HepG2 (cell line): ENCODE data around the gene LSM12. TPM values are rescaled to one million over a fixed set of nuclear protein-coding genes. Genes with fewer than 3 reads are reported as not detected.

Experiments used
- ARNT ChIP-seq: fragments of 450-650 bp; IDR thresholded peaks from 2 replicates; pipeline ENCODE4 v1.6.1; 2017
- BORCS8-MEF2B ChIP-seq: sonication (generic); formaldehyde crosslinking; IDR thresholded peaks from 2 replicates; pipeline ENCODE4 v1.8.0; 2022; ENCODE audit warnings: mild to moderate bottlenecking, missing genetic modification reagents
- CBX5 ChIP-seq: sonication (generic); formaldehyde crosslinking; IDR thresholded peaks from 2 replicates; pipeline ENCODE4 v1.4.0; 2020; ENCODE audit warnings: missing genetic modification reagents, borderline replicate concordance
- DMTF1 ChIP-seq: sonication (generic); formaldehyde crosslinking; IDR thresholded peaks from 2 replicates; pipeline ENCODE4 v1.4.0; 2020; ENCODE audit warnings: mild to moderate bottlenecking, missing genetic modification reagents
- ETV6 ChIP-seq: sonication (generic); formaldehyde crosslinking; conservative IDR thresholded peaks from 2 replicates; pipeline ENCODE4 v1.4.0; 2020; ENCODE audit warnings: missing genetic modification reagents
- GTF3A ChIP-seq: sonication (generic); formaldehyde crosslinking; conservative IDR thresholded peaks from 2 replicates; pipeline ENCODE4 v1.4.0; 2020; ENCODE audit warnings: mild to moderate bottlenecking, missing genetic modification reagents
- MEF2D ChIP-seq: sonication (generic); formaldehyde crosslinking; IDR thresholded peaks from 2 replicates; pipeline ENCODE4 v1.5.1; 2020; ENCODE audit warnings: mild to moderate bottlenecking, missing genetic modification reagents
- NONO ChIP-seq, 2 experiments: fragments of 450-650 bp in 1 of 2; sonication (generic) in 1 of 2; formaldehyde crosslinking in 1 of 2; IDR thresholded peaks in 1 of 2; conservative IDR thresholded peaks in 1 of 2; 2 replicates each; pipeline versions ENCODE4 v1.6.1 to v1.8.0; 2017 to 2022; ENCODE audit warnings: mild to moderate bottlenecking in 1 of 2, missing genetic modification reagents in 1 of 2, moderate library complexity in 1 of 2
- PHF5A ChIP-seq: IDR thresholded peaks from one replicate; pipeline ENCODE4 v1.6.1; 2018; ENCODE audit warnings: low read depth, missing genetic modification reagents; ENCODE audit not compliant: unreplicated experiment
- PHF8 ChIP-seq: sonication (generic); formaldehyde crosslinking; IDR thresholded peaks from 2 replicates; pipeline ENCODE4 v1.5.0; 2020; ENCODE audit warnings: missing genetic modification reagents
- RNF219 ChIP-seq: sonication (generic); formaldehyde crosslinking; IDR thresholded peaks from 2 replicates; pipeline ENCODE4 v1.5.0; 2020; ENCODE audit warnings: mild to moderate bottlenecking, missing genetic modification reagents
- SIX1 ChIP-seq: sonication (generic); formaldehyde crosslinking; IDR thresholded peaks from 2 replicates; pipeline ENCODE4 v1.4.0; 2020; ENCODE audit warnings: missing genetic modification reagents, borderline replicate concordance
- SNAPC2 ChIP-seq: sonication (generic); formaldehyde crosslinking; IDR thresholded peaks from 2 replicates; pipeline ENCODE4 v1.8.1; 2022; ENCODE audit warnings: mild to moderate bottlenecking, missing genetic modification reagents
- SP2 ChIP-seq: sonication (generic); formaldehyde crosslinking; IDR thresholded peaks from 2 replicates; pipeline ENCODE4 v1.5.1; 2020; ENCODE audit warnings: mild to moderate bottlenecking, missing genetic modification reagents
- ZMAT5 ChIP-seq: sonication (generic); formaldehyde crosslinking; IDR thresholded peaks from 2 replicates; pipeline ENCODE4 v1.5.0; 2020; ENCODE audit warnings: mild to moderate bottlenecking, low read depth, missing genetic modification reagents, borderline replicate concordance
- ZMYM2 ChIP-seq: sonication (generic); formaldehyde crosslinking; IDR thresholded peaks from 2 replicates; pipeline ENCODE4 v1.8.0; 2022; ENCODE audit warnings: mild to moderate bottlenecking, missing genetic modification reagents
- ZNF331 ChIP-seq: sonication (generic); formaldehyde crosslinking; IDR thresholded peaks from 2 replicates; pipeline ENCODE4 v1.4.0; 2020; ENCODE audit warnings: missing genetic modification reagents
- ZNF362 ChIP-seq: sonication (generic); formaldehyde crosslinking; IDR thresholded peaks from 2 replicates; pipeline ENCODE4 v1.4.0; 2020; ENCODE audit warnings: missing genetic modification reagents, mild to moderate bottlenecking, borderline replicate concordance
- ZNF501 ChIP-seq: sonication (generic); formaldehyde crosslinking; IDR thresholded peaks from 2 replicates; pipeline ENCODE4 v1.5.1; 2020; ENCODE audit warnings: mild to moderate bottlenecking, moderate library complexity, missing genetic modification reagents
- ZNF510 ChIP-seq: sonication (generic); formaldehyde crosslinking; IDR thresholded peaks from 2 replicates; pipeline ENCODE4 v1.4.0; 2020; ENCODE audit warnings: low read depth, mild to moderate bottlenecking, missing genetic modification reagents
- ZNF546 ChIP-seq: sonication (generic); formaldehyde crosslinking; conservative IDR thresholded peaks from 2 replicates; pipeline ENCODE4 v1.8.1; 2023; ENCODE audit warnings: mild to moderate bottlenecking, missing genetic modification reagents
- ZNF557 ChIP-seq: sonication (generic); formaldehyde crosslinking; IDR thresholded peaks from 2 replicates; pipeline ENCODE4 v1.4.0; 2020; ENCODE audit warnings: missing genetic modification reagents
- ZNF768 ChIP-seq: sonication (generic); formaldehyde crosslinking; IDR thresholded peaks from 2 replicates; pipeline ENCODE4 v1.4.0; 2020; ENCODE audit warnings: missing genetic modification reagents
- ZNF878 ChIP-seq: sonication (generic); formaldehyde crosslinking; IDR thresholded peaks from 2 replicates; pipeline ENCODE4 v1.8.1; 2023; ENCODE audit warnings: mild to moderate bottlenecking, missing genetic modification reagents, moderate library complexity
- ZSCAN30 ChIP-seq: sonication (generic); formaldehyde crosslinking; IDR thresholded peaks from 2 replicates; pipeline ENCODE4 v1.5.0; 2020; ENCODE audit warnings: mild to moderate bottlenecking, missing genetic modification reagents
- polyA plus RNA-seq, 8 experiments: library from polyadenylated mRNA; depleted of rRNA in 3 of 8; stranded (reverse) in 7 of 8; unstranded in 1 of 8; fragments of >200 nt; fragmentation: Illumina TruSeq in 4 of 8; extraction: Trizol in 4 of 8; gene quantifications; 2 replicates each; pipeline versions ENCODE4 v1.2.1 to v1.2.3, GENCODE V29; 2011 to 2016; ENCODE audit warnings: low read depth in 4 of 8, missing spikeins in 1 of 8, mixed read lengths in 1 of 8; ENCODE audit not compliant: insufficient read depth in 1 of 8
- total RNA-seq, 5 experiments: library from RNA; depleted of rRNA; stranded (reverse); fragments of >200 nt; fragmentation: Illumina TruSeq; extraction: Trizol; gene quantifications; 2 replicates each; pipeline ENCODE4 v1.2.3, GENCODE V29; 2016; ENCODE audit warnings: low read depth in 1 of 5

The LSM12 gene
- total and polyA plus RNA-seq, 2 of the 13 experiments (the other 11 are each of a cell fraction or from before 2014, with no cell fraction given) = 52.8 to 55.7 TPM

- TF ChIP-seq ZNF768 (CRISPR knock-in tag) (no peak), PHF8 (CRISPR knock-in tag) (peak; percentile 19; the same call in 1 of the 2 replicates), ZSCAN30 (no peak), BORCS8-MEF2B (CRISPR knock-in tag) (0 out of 2 replicates have a peak, but pooled peaks have one; percentile 45), ZMAT5 (no peak), ZNF878 (peak; percentile 84), ZNF546 (0 out of 2 replicates have a peak, but pooled peaks have one; percentile 17), SNAPC2 (CRISPR knock-in tag) (0 out of 2 replicates have a peak, but pooled peaks have one; percentile 43), RNF219 (CRISPR knock-in tag) (no peak), ARNT (no peak), ZNF557 (CRISPR knock-in tag) (no peak), NONO (IDR thresholded peaks at IDR 0.05) (no peak), NONO (CRISPR knock-in tag; conservative IDR thresholded peaks at IDR 0.05) (0 out of 2 replicates have a peak, but pooled peaks have one; percentile 46), ZNF501 (no peak; the same call in 1 of the 2 replicates), DMTF1 (CRISPR knock-in tag) (no peak), ETV6 (CRISPR knock-in tag) (no peak), ZNF331 (CRISPR knock-in tag) (no peak; the same call in 1 of the 2 replicates), ZNF362 (CRISPR knock-in tag) (no peak), GTF3A (CRISPR knock-in tag) (no peak), SIX1 (CRISPR knock-in tag) (no peak), MEF2D (CRISPR knock-in tag) (peak; percentile 73), SP2 (CRISPR knock-in tag) (no peak), ZNF510 (CRISPR knock-in tag) (no peak), PHF5A (CRISPR knock-in tag) (peak; percentile 52), ZMYM2 (CRISPR knock-in tag) (peak; percentile 74; the same call in 1 of the 2 replicates), CBX5 (CRISPR knock-in tag) (peak; percentile 75)
Observed at GRCh38 chr17:44002141-44002848, 64.2 kb downstream of the LSM12 start (continued).
